ENCODE data around the gene CCDC15.

DNA sequence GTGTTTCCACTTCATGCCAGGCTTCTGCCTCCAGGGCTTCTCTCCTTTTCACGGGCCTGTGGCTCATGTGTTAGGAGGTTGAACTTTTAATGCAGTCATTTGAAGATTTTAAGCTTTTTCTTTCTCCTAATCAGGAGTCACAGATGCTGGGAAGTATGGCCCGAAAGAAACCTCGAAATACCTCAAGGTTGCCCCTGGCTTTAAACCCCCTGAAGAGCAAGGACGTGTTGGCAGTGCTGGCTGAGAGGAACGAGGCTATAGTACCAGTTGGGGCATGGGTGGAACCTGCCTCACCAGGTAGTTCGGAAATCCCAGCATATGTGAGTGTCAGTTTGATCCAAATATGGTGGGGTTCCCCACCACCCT lies 571 bp downstream of the CCDC15 start:
- TF ChIP-seq POLR2A (IDR thresholded peaks at IDR 0.05), result no peak
- TF ChIP-seq, protein P1, sequence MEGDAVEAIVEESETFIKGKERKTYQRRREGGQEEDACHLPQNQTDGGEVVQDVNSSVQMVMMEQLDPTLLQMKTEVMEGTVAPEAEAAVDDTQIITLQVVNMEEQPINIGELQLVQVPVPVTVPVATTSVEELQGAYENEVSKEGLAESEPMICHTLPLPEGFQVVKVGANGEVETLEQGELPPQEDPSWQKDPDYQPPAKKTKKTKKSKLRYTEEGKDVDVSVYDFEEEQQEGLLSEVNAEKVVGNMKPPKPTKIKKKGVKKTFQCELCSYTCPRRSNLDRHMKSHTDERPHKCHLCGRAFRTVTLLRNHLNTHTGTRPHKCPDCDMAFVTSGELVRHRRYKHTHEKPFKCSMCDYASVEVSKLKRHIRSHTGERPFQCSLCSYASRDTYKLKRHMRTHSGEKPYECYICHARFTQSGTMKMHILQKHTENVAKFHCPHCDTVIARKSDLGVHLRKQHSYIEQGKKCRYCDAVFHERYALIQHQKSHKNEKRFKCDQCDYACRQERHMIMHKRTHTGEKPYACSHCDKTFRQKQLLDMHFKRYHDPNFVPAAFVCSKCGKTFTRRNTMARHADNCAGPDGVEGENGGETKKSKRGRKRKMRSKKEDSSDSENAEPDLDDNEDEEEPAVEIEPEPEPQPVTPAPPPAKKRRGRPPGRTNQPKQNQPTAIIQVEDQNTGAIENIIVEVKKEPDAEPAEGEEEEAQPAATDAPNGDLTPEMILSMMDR (IDR thresholded peaks at IDR 0.05 in 4 of 5, conservative IDR thresholded peaks at IDR 0.05 in 1 of 5), result no peak
